ENCODE data around the gene AK2.
"Not testable (repeated sequence)": the region's sequence is repeated elsewhere in the genome, so short reads cannot be mapped to it uniquely, and the experiment has no call there.

AK2 gene

GRCh38 chr1:32977546-32978087 is 59.1 kb downstream of the AK2 start:
- no peak for DNase-seq (ENCODE audit: extremely low read depth in 1 of 2, low read depth in 1 of 2)

- DNase-seq (ENCODE audit: extremely low read depth in 1 of 2, low read depth in 1 of 2) = not testable (repeated sequence)
Measured at GRCh38 chr1:32975055-32975454, 61.6 kb downstream of the AK2 start.

- not testable (repeated sequence) for DNase-seq (ENCODE audit: extremely low read depth in 1 of 2, low read depth in 1 of 2)
Measured at GRCh38 chr1:32973458-32973857, 63.2 kb downstream of the AK2 start.

GRCh38 chr1:32972814-32973428 is 63.8 kb downstream of the AK2 start:
- DNase-seq (ENCODE audit: extremely low read depth in 1 of 2, low read depth in 1 of 2) = no peak

- DNase-seq (ENCODE audit: extremely low read depth in 1 of 2, low read depth in 1 of 2) = no peak
Measured at GRCh38 chr1:32971576-32971975, 65.1 kb downstream of the AK2 start.

- DNase-seq (ENCODE audit: extremely low read depth in 1 of 2, low read depth in 1 of 2) = no peak
Measured at GRCh38 chr1:32971156-32971555, 65.5 kb downstream of the AK2 start.

GRCh38 chr1:32969566-32969965 is 67.1 kb downstream of the AK2 start:
- no peak for DNase-seq (ENCODE audit: extremely low read depth in 1 of 2, low read depth in 1 of 2)

GRCh38 chr1:32967888-32968568 is 68.7 kb downstream of the AK2 start:
- DNase-seq (ENCODE audit: extremely low read depth in 1 of 2, low read depth in 1 of 2) = no peak

GRCh38 chr1:32966900-32967299 is 69.8 kb downstream of the AK2 start:
- no peak for DNase-seq (ENCODE audit: extremely low read depth in 1 of 2, low read depth in 1 of 2)

- no peak for DNase-seq (ENCODE audit: extremely low read depth in 1 of 2, low read depth in 1 of 2)
Measured at GRCh38 chr1:32965251-32965747, 71.4 kb downstream of the AK2 start.

GRCh38 chr1:32964461-32965250 is 72.0 kb downstream of the AK2 start, which contains the start of gene RNF19B:
RNF19B (minus strand) TSS chr1:32964809; CDS start chr1:32964685, 124 bp downstream.
- peak; percentile 82 to 90 for DNase-seq (ENCODE audit: extremely low read depth in 1 of 2, low read depth in 1 of 2)

- peak; percentile 9 to 31 for DNase-seq (ENCODE audit: extremely low read depth in 1 of 2, low read depth in 1 of 2)
Measured at GRCh38 chr1:32963746-32964460, 72.8 kb downstream of the AK2 start.

- no peak for DNase-seq (ENCODE audit: extremely low read depth in 1 of 2, low read depth in 1 of 2)
Measured at GRCh38 chr1:32962248-32962896, 74.3 kb downstream of the AK2 start.

GRCh38 chr1:32960819-32961355 is 75.8 kb downstream of the AK2 start:
- DNase-seq (ENCODE audit: extremely low read depth in 1 of 2, low read depth in 1 of 2) = no peak

- no peak for DNase-seq (ENCODE audit: extremely low read depth in 1 of 2, low read depth in 1 of 2)
Measured at GRCh38 chr1:32960342-32960741, 76.3 kb downstream of the AK2 start.

- no peak for DNase-seq (ENCODE audit: extremely low read depth in 1 of 2, low read depth in 1 of 2)
Measured at GRCh38 chr1:32958827-32959226, 77.9 kb downstream of the AK2 start.

All from activated CD8-positive, alpha-beta memory T cell treated with anti-CD3 and anti-CD28 coated beads for 1 hour (primary cell).